GM12874 (cell line): Measurements from ENCODE around the gene TEAD2.

Experiments
- TF ChIP-seq, protein P1 (sequence below): IDR thresholded peaks from 2 replicates; pipeline ENCODE4 v1.5.1; 2011; ENCODE audit warnings: low read depth, mild to moderate bottlenecking, control low read depth, low read length, moderate library complexity; ENCODE audit not compliant: insufficient read depth

Gene TEAD2

DNA sequence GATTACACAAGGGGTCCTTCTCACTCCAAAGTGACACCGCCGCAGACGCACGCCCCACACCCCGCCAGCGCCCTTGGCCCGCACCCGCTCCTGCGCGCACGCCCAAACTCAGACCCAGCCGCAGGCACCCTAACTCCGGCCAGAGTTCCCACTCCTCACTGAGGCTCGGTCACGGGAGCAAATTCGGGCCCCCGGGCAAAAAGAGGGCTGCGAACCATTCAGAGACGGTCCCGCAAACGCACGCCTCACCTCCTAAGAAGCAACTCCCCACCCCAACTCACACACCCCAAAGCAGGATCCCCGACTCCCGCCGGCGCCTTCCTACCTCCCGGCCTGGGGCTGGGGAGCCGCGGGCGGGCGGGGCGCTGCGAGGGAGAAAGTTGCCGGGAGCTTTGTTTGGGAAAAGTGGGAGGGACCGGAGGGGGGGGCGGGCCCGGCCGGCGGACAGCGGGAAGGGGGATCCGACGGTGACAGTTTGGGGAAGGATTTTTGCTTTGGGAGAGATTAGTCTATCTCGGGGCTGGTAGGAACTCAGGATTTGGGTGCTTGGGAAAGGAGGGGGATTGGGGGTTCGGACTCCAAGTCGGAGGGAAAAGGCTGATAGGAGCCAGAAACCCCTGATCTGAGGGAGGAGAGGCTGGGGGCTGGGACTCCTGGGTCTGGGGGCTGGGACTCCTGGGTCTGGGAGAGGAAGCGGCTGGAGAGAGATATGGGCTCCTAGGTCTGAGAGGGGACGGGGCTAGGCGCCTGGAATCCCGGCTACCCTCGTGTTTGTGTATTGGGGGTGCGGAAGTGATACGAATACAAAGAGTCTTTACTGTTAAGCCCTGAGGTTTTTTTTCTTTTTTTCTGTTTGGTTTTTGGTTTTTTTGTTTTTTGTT lies at the start of gene TEAD2:
Gene TEAD2 (minus strand): TSS at position 369 of the 881 bp plus-strand sequence. CDS start 2,341 bp downstream, outside the sequence.
- TF ChIP-seq, protein P1, sequence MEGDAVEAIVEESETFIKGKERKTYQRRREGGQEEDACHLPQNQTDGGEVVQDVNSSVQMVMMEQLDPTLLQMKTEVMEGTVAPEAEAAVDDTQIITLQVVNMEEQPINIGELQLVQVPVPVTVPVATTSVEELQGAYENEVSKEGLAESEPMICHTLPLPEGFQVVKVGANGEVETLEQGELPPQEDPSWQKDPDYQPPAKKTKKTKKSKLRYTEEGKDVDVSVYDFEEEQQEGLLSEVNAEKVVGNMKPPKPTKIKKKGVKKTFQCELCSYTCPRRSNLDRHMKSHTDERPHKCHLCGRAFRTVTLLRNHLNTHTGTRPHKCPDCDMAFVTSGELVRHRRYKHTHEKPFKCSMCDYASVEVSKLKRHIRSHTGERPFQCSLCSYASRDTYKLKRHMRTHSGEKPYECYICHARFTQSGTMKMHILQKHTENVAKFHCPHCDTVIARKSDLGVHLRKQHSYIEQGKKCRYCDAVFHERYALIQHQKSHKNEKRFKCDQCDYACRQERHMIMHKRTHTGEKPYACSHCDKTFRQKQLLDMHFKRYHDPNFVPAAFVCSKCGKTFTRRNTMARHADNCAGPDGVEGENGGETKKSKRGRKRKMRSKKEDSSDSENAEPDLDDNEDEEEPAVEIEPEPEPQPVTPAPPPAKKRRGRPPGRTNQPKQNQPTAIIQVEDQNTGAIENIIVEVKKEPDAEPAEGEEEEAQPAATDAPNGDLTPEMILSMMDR: no peak

DNA sequence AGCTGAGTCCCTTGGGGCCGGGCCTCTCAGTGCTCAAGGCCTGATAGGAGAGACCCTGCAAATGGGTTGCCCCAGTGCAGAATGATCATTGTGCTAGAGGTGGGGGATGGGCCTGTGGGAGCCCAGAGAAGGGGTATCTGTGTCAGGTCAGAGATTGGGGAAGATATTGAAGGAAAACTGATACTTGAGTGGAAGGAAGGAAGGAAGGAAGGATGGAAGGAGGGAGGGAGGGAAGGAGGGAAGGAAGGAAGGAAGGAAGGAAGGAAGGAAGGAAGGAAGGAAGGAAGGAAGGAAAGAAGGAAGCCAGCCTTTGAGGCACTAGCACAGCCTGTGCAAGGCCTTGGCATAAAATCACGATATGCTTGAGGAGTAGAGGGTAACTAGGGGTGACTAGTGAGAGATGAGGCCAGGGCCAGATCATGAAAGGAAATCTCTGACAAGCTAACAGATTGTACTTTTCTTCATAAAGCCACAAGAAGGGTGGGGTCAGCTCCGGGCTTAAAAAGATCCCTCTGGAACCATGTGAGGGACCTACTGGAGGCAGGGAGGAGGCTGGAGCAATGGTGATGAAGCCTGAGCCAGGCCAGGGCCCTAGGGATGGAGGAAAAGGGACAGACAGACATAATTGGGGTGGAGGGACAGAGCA lies 49.6 kb upstream of the TEAD2 start:
- TF ChIP-seq, protein P1: no peak

DNA sequence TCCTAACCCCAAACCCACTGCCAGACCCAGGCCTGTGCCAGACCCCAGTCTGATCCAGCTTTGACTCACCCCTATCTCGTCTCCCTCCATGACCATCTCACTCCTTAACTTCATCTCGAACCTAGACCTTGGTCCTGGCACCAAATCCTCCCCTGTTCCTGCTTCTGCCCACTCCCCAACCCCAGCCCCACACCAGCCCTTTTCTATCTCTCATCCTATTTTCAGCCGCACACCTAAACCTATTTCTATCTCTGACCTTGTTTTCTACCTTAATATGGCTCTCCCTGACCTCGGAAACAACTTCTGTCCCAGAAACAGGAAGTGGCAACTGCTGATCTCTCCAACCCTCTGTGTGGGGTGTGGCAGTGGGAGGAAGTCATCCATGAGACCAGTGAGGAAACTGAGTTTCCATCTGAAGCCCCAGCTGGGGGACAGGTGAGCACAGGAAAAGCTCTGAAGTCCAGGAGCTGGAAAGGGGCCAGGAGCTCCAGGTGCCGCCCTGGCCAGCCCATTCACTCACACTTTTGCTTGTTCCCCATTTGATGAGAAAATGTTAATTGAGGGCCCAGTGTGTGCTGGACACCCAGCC lies 47.3 kb upstream of the TEAD2 start:
- TF ChIP-seq, protein P1: no peak

DNA sequence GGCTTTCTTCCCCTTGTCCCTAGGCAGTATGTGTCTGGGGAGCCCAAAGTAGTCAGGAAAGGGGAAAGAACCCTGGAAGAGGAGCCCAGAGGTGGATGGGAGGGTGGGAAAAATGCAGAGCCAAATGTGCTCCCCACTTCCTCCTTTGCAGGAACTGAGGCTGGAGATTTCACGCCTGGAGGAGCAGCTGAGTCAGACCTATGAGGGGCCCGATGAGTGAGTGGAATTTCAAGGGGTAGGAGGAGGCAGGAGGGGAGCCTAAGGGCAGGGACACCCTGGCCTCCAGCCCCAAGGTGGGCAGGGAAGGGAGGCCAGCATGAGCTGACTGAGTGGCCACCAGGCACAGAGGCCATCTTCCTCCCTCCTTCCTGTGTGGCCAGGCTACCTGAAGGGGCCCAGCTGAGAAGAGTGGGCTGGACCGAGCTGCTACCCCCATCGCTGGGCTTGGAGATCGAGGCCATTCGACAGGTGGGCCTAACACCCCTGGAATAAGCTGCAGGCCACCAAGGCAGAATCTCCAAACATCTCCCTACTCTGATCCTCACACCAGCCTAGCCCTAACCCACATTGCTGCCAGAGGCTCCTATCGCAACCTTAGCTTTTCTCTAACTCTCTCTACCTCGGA lies 46.7 kb upstream of the TEAD2 start:
- TF ChIP-seq, protein P1: no peak

DNA sequence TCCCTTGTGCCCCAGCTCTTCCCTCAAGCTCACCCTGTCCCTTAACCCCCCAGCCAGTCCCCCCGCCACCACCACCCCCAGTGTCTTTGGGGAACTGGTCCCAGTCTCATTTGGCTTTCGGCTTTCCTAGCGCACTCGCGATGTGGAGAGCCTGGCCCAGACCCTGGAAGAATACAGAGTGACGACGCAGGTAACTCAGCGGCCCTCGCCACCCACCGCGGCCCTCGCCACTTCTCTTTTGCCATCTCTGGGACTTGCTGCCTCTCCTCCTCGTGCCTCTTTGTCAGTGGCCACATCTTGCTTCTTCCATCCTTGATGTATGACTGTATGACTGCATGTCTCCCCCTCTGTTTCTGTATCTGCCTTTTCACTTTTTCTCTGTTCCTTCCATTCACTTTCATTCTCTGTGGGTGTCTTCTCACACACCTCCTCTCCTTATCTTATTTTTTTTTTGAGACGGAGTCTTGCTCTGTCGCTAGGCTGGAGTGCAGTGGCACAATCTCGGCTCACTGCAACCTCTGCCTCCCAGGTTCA lies 45.3 kb upstream of the TEAD2 start:
- TF ChIP-seq, protein P1: no peak

DNA sequence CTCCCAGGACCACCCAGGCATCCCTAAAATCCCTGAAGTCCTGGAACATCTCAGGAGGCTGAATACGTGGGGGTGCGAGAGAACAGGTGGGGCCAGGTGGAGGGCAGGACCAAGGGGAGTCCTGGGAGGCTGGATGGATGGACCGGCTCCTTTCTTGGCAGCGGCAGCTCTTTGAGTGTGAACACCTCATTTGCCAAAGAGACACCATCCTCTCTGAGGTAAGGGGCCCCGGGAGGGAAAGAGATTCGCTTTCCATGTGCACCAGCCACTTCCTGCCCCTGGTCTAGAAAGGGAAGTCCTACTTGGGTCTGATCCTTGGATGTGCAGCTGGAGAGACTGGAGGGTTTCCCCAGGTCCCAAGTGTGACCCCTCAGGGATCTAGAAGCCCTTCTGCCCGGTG lies 44.9 kb upstream of the TEAD2 start:
- TF ChIP-seq, protein P1: no peak
